IMR-90 (cell line): ENCODE results near the gene IRF2BP2.

Source experiments
- CTCF ChIP-seq: conservative IDR thresholded peaks from 2 replicates; pipeline ENCODE4 v1.5.1; 2012; ENCODE audit warnings: mild to moderate bottlenecking, low read depth, low read length, improper control_type of control experiment
- POLR2A ChIP-seq: IDR thresholded peaks from 2 replicates; pipeline ENCODE4 v1.6.1; 2012; ENCODE audit warnings: mild to moderate bottlenecking, low read depth, low read length

GRCh38 chr1:234632225-234632624, 22.2 kb upstream of the IRF2BP2 start:
- TF ChIP-seq CTCF (no peak), POLR2A (no peak)
